Ovary (tissue), 9 donors: ENCODE measurements around the gene TXNRD2. TPM values are rescaled to one million over a fixed set of nuclear protein-coding genes. Genes with fewer than 3 reads are reported as not detected.

ENCODE experiments used
- DNase-seq, 5 donors: peaks; one replicate each; pipeline ENCODE4 v3.0.0-alpha.2; 2019 to 2020
- H3K27ac ChIP-seq, 2 donors: fragments of 200-600 bp; one replicate each; pipeline versions ENCODE4 v1.5.1 to v1.8.0; 2019 to 2022
- H3K27me3 ChIP-seq: fragments of 200-600 bp; one replicate; pipeline ENCODE4 v1.8.0; 2022
- H3K36me3 ChIP-seq: fragments of 200-600 bp; sonication (generic); one replicate; pipeline ENCODE4 v1.5.1; 2019
- H3K4me1 ChIP-seq: one replicate; pipeline ENCODE4 v1.8.1; 2013; ENCODE audit warnings: mild to moderate bottlenecking, moderate library complexity; ENCODE audit not compliant: insufficient read depth
- H3K4me3 ChIP-seq: fragments of 200-600 bp; sonication (generic); one replicate; pipeline ENCODE4 v1.5.1; 2017
- H3K9me3 ChIP-seq, 2 donors: fragments of 200-600 bp in 1 of 2; sonication (generic) in 1 of 2; one replicate each; pipeline versions ENCODE4 v1.5.1 to v1.8.1; 2013 to 2019; ENCODE audit warnings: mild to moderate bottlenecking in 1 of 2, moderate library complexity in 1 of 2
- CTCF ChIP-seq, 3 donors: fragments of 450-650 bp in 2 of 3; fragments of 200-600 bp in 1 of 3; IDR thresholded peaks; one replicate each; pipeline versions ENCODE4 v1.5.1 to v1.8.0; 2016 to 2022; ENCODE audit warnings: antibody characterized with exemption in 3 of 3, mild to moderate bottlenecking in 1 of 3
- EP300 ChIP-seq: sonication (generic); formaldehyde crosslinking; IDR thresholded peaks from one replicate; pipeline ENCODE4 v1.6.1; 2017; ENCODE audit warnings: antibody characterized with exemption
- POLR2A ChIP-seq: fragments of 450-650 bp; IDR thresholded peaks from one replicate; pipeline ENCODE4 v1.6.1; 2017; ENCODE audit warnings: antibody characterized with exemption, mild to moderate bottlenecking, moderate library complexity
- WGBS, 3 donors: extraction: QIAGEN DNeasy Blood & Tissue Kit in 1 of 3; methylation state at CpG; one replicate each; pipeline versions ENCODE4 v1.1.5 to v1.1.7; 2013 to 2017; 5-methylcytosine and 5-hydroxymethylcytosine counted together
- intact Hi-C, 4 donors: fragments of 100-400 bp; cut with DNase I; formaldehyde crosslinking; loops; one replicate each; pipeline versions ENCODE4 v1.11.0 to v1.15.1; 2022 to 2023
- polyA plus RNA-seq, 2 donors: library from polyadenylated mRNA; stranded (reverse); fragments of 200-250 nt in 1 of 2; fragments of 350-450 nt in 1 of 2; fragmentation: Illumina TruSeq in 1 of 2; extraction: RNeasy Lipid Tissue Mini Kit (QIAGEN cat#74804) in 1 of 2; gene quantifications; one replicate each; pipeline ENCODE4 v1.2.3, GENCODE V29; 2013 to 2014
- total RNA-seq, 7 donors: library from RNA; depleted of rRNA in 2 of 7; stranded (reverse); fragments of >200 nt in 2 of 7; fragmentation: NEBNext Ultra II Directional in 3 of 7; extraction: Animal tissue kit (Norgen Biotek cat#: 25700) in 3 of 7; gene quantifications; one replicate each; pipeline versions ENCODE4 v1.1.0 to v1.2.4, GENCODE V29; 2016 to 2023
- donor health status: DM: no; HTN: no; CAD: no; lungs with moderate emphysema.
- donor health status: DM: no; HTN: no; CAD: no.
- donor health status: Bipolar disorder and iron deficiency.
- donor health status: DM: yes; HTN: yes; CAD: no.
- donor health status: DM: no; HTN: no; CAD: no.
- donor health status: DM: yes; HTN: yes; CAD: no.

TXNRD2 gene
- total and polyA plus RNA-seq, 9 donors: 21.3 to 37.8 (median 26.9) TPM

GRCh38 chr22:19891317-19892256 lies 50.0 kb downstream of the TXNRD2 start:
- Histone ChIP-seq H3K4me1 (peaks cover 12% of the 10 kb centered on the region), H3K27ac (peak overlapping the region in 1 of 2 donors; percentile 62), H3K4me3 (no peak overlapping the region), H3K36me3 (no peaks in the 10 kb centered on the region), H3K9me3 (no peaks in the 10 kb centered on the region), H3K27me3 (no peaks in the 10 kb centered on the region)
- 17 to 27% (median 17%) methylated on average over 28 to 32 of the region's 32 CpGs for WGBS, 3 donors
- TF ChIP-seq CTCF (IDR thresholded peaks at IDR 0.05) (no peak), POLR2A (no peak), EP300 (no peak)
- intact Hi-C loops: loop anchor here in 1 of 4 donors (5.0 kb wide), 1 partner anchor 39 kb away; the partner anchor contains the start of genes GNB1L and RTL10
- peak in 1 of 5 donors; percentile 52 for DNase-seq

DNA sequence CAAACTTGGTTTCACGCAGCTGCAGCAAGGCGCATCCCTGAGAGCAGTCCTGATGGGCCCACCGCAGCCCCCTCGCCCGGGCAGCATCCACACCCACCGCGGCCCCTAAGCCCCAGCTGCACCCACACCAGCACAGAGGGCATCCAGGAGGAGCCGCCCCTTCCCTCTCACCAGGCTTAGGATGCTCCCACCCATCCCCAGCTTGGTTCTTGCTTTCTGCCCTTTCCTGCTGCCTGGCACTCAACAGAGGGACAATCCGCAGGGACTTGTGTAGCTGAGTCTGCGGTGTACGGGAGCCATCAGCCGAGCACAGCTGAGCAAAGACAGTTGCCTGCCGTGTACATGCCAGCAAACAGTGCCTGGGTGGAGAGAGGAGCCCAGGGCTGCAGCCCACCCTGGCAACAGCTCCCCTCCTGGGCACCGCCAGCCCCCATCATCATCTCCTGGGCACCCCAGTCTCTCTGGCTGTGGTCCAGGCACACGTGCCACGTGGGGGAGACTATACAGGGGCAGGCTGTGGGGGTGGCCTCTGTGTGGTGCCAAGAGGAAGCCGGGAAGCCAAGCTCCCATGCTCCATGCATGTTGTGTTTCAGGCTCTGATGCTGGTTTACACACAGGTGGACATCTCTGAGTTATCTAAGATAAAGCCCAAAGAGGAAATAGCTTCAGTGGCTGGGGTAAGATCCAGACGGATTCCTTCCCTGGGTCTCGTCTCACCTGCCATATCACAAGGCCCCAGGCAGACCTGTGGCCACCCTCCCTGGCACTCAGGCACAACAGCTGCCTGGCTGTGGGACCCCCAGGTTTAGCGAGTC lies 50.9 kb downstream of the TXNRD2 start:
- peaks cover 12% of the 10 kb centered on the region for H3K4me1 ChIP-seq
- no peak overlapping the region for H3K27ac ChIP-seq
- no peak overlapping the region for H3K4me3 ChIP-seq
- H3K27me3 ChIP-seq: no peaks in the 10 kb centered on the region
- TF ChIP-seq CTCF (IDR thresholded peaks at IDR 0.05) (no peak), POLR2A (no peak), EP300 (no peak)
- no peaks in the 10 kb centered on the region for H3K9me3 ChIP-seq
- intact Hi-C loops: loop anchor here in 1 of 4 donors (5.0 kb wide), 1 partner anchor 38 kb away; the partner anchor contains the start of genes GNB1L and RTL10
- DNase-seq: no peak
- WGBS, 3 donors: 84 to 87% (median 86%) methylated on average over 19 to 20 of the region's 20 CpGs
- H3K36me3 ChIP-seq: no peaks in the 10 kb centered on the region

- H3K4me1 ChIP-seq: peaks cover 12% of the 10 kb centered on the region
- WGBS, 3 donors: 93 to 98% (median 94%) methylated on average over 9 of the region's 9 CpGs
- H3K27me3 ChIP-seq: no peaks in the 10 kb centered on the region
- DNase-seq: no peak
- intact Hi-C loops: loop anchor here in 1 of 4 donors (5.0 kb wide), 1 partner anchor 38 kb away; the partner anchor contains the start of genes GNB1L and RTL10
- no peaks in the 10 kb centered on the region for H3K9me3 ChIP-seq
- no peaks in the 10 kb centered on the region for H3K36me3 ChIP-seq
- H3K27ac ChIP-seq: no peak overlapping the region
- no peak for TF ChIP-seq POLR2A
- TF ChIP-seq EP300: no peak
- TF ChIP-seq CTCF (IDR thresholded peaks at IDR 0.05): no peak
- H3K4me3 ChIP-seq: no peak overlapping the region
Observed at GRCh38 chr22:19889951-19890350, 51.7 kb downstream of the TXNRD2 start.

GRCh38 chr22:19888131-19888746 lies 53.4 kb downstream of the TXNRD2 start:
- H3K4me1 ChIP-seq: peaks cover 12% of the 10 kb centered on the region
- H3K27me3 ChIP-seq: no peaks in the 10 kb centered on the region
- WGBS, 3 donors: 94 to 97% (median 94%) methylated on average over 17 of the region's 17 CpGs
- intact Hi-C loops: no loop called here
- no peak overlapping the region for H3K27ac ChIP-seq
- no peaks in the 10 kb centered on the region for H3K9me3 ChIP-seq
- no peaks in the 10 kb centered on the region for H3K36me3 ChIP-seq
- no peak for DNase-seq
- H3K4me3 ChIP-seq: no peak overlapping the region
- TF ChIP-seq EP300: no peak
- TF ChIP-seq POLR2A: no peak
- TF ChIP-seq CTCF (IDR thresholded peaks at IDR 0.05): no peak
